Measurements from ENCODE around the gene MPST.

Gene MPST

DNA sequence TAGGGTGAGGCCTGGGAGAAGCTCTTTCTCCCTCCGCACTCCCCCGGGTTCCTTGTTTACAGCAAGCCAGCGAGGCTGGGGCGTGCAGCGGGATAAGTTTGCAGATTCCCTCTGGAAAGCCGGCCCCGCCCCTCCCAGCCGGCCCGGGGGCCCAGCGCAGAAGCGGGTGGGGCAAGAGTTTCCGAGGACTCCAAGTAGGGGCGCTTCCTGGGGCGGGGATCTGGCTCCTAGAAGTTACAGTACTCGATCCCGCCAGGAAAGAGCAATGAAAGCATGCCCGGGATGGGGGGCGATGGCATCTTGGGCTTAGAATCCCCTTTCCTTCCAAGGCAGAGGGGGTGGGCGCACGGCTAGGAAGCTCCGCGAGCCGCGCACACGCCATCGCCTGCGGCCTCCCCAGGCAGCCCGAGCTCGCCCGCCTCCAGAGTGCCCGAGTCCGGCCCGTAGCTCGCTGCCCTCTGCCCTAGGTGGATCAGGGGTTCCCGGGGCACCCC is 680 bp upstream of the MPST start:
- peak overlapping the region; percentile 96 for H3K27ac ChIP-seq
- TF ChIP-seq, protein P1, sequence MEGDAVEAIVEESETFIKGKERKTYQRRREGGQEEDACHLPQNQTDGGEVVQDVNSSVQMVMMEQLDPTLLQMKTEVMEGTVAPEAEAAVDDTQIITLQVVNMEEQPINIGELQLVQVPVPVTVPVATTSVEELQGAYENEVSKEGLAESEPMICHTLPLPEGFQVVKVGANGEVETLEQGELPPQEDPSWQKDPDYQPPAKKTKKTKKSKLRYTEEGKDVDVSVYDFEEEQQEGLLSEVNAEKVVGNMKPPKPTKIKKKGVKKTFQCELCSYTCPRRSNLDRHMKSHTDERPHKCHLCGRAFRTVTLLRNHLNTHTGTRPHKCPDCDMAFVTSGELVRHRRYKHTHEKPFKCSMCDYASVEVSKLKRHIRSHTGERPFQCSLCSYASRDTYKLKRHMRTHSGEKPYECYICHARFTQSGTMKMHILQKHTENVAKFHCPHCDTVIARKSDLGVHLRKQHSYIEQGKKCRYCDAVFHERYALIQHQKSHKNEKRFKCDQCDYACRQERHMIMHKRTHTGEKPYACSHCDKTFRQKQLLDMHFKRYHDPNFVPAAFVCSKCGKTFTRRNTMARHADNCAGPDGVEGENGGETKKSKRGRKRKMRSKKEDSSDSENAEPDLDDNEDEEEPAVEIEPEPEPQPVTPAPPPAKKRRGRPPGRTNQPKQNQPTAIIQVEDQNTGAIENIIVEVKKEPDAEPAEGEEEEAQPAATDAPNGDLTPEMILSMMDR (conservative IDR thresholded peaks at IDR 0.05): no peak

GRCh38 chr22:37020192-37020479 is 594 bp downstream of the MPST start:
- TF ChIP-seq, protein P1 (conservative IDR thresholded peaks at IDR 0.05): no peak
- peak overlapping the region; percentile 96 for H3K27ac ChIP-seq

GRCh38 chr22:37021041-37021440 is 1.5 kb downstream of the MPST start:
- H3K27ac ChIP-seq: no peak overlapping the region
- TF ChIP-seq, protein P1 (conservative IDR thresholded peaks at IDR 0.05): no peak

- H3K27ac ChIP-seq: no peak overlapping the region
- TF ChIP-seq, protein P1 (conservative IDR thresholded peaks at IDR 0.05): peak; percentile 67
Observed at GRCh38 chr22:37021710-37022482, 2.4 kb downstream of the MPST start.

- no peak overlapping the region for H3K27ac ChIP-seq
- TF ChIP-seq, protein P1 (conservative IDR thresholded peaks at IDR 0.05): no peak
Observed at GRCh38 chr22:37022483-37023337, 3.2 kb downstream of the MPST start.

DNA sequence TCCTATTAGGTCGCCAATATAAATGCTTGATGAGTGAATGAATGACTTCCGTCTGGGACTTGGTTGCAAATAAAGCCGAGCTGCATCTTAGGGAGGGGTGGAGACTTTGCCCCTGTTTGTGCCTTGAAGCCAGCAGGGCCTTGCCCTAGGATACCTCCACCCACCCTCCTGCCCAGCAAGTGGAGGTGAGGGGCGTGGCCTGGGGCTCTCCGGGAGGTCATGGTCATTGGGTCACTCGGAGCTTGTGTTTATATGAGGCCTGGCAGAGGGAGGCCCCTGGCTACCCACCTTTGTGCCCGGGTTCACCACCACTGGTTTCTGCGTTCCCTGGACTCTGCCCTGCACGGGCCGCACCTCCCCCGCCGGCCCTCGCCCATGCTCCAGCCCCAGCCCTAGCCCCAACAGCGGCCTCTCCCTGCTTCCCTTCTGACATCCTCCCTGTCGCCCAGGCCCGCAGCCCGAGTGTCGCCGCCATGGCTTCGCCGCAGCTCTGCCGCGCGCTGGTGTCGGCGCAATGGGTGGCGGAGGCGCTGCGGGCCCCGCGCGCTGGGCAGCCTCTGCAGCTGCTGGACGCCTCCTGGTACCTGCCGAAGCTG is 4.3 kb downstream of the MPST start:
- no peak overlapping the region for H3K27ac ChIP-seq
- TF ChIP-seq, protein P1 (conservative IDR thresholded peaks at IDR 0.05): no peak

Data from VCaP (cell line).